GM21528 (cell line): ENCODE measurements around the gene GNA12.

Experiments
- ATAC-seq: cut with Tn5 transposase; IDR thresholded peaks from one replicate; pipeline ENCODE4 v1.9.1; 2021; ENCODE audit warnings: mild to moderate bottlenecking, moderate library complexity; ENCODE audit not compliant: unreplicated experiment, low FRiP score

GNA12 gene

DNA sequence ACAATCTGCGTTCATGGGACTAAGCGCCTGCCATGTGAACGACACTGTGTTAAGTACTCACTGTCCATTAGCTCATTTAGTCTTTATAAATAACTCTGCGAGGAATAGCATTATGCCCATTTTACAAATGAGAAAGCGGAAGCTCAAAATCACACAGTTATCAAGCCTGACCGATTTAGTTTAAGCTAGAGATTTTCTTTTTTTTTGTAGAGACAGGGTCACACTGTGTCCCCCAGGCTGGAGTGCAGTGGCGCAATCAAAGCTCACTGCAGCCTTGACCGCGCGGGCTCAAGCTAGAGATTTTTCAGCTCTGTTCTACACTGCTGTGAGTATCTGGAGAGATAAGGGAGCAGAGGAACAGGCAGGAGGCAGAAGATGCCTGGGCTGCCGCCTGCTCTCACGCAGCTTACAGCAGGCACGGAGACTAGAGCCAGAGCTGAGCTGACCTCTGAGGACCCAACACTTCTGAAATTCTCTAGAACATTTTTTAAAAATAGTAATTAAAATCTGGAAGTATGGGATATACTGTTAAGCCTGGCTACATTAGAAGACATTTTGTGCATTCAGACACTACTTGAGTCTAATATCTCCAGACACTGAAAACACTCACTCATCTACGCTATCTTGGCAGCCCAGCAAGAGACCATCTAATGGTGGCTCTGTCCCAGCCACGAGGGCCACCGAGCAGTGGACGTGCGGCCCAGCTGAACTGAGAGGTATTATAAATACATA, 38.7 kb downstream of the GNA12 start:
- ATAC-seq = no peak

- ATAC-seq = no peak
These were observed 39.8 kb downstream of the GNA12 start for GRCh38 chr7:2804227-2804763.

GRCh38 chr7:2803755-2804154, 40.4 kb downstream of the GNA12 start:
- no peak for ATAC-seq

GRCh38 chr7:2803342-2803692, 40.8 kb downstream of the GNA12 start:
- ATAC-seq = no peak

- ATAC-seq = no peak
These were observed 41.4 kb downstream of the GNA12 start for GRCh38 chr7:2802504-2803341.

DNA sequence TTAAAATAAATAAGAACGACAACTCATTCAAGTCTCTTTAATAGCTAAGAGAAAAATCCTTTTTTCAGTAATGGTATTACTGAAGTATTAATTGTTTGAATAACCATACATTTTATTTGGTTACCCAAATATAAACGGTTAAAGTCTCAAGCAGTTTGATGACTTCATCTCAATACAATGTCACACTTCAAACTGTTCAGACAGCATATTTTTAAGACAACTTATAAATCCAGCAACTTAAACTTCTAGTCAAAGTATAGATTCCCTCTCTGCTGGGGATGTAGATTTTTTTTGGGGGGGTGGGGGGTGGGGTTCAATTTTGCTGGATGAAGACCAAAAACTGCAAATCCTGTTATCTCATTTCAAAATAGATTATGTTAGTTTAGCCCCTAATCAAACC, 42.0 kb downstream of the GNA12 start:
- ATAC-seq = no peak

DNA sequence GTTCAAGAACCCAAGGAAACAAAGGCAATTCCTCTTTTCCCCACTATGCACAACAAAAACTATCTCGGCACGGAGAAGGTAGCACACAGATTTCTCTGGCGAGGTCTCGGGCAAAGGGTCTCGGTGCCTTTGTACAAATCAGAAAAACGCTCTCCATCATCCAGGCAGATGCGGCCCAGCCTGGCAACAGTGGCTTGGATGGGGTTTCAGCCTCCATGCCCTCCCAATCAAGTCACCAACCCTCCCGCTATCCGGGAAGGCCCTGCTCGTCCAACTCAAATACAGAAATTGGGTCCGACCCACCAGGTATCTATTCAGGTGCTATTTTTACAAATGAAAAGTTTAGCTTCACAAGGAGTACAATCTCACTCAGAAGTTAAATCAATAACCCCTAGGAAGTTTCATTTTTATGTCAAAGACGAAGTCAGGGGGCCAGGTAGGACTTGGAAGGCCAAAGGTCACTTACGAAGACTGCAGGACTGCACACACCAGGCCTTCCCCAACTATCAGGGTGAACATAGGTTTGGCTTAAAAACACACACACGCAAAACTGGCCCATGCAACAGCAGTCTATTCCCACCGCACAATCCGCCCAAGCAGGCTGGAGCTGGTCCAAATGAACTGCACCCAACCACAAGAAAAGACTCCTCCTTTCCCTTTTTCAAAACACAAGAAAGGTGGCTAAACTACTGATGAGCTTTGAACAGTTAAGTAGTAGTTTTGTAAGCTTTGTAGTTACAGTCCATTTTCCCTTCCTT, 43.0 kb downstream of the GNA12 start:
- no peak for ATAC-seq

DNA sequence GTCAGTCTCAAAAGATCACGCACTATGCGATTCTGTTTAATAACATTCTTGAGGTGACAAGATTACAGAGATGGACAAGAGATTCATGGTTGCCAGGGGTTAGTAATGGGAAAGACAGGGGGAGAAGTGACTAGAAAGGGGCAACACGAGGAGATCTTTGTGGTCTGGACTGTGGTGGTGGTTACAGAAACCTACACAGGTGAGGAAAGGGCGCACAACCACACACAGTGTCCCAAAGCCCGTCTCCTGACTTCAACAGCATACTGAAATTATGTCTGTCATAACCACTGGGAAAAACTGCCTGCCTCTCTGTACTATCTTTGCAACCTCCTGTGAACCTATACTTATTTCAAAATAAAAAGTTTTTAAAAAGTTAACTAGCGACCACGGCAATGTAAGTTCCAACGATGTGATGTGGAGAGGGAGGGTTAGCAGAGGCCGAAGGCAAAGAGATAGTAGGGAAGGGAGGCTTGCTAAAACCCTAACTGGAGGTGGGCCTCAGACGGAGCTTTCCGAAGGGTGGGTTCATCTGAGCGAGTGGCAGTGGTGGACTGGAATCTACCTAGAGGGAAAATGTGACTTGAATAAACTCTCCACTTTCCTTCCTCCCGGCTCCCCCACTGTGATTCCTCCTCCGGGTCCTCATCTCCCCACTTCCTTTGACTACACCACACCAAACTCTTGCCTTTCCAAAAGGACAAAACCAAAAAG, 43.7 kb downstream of the GNA12 start:
- no peak for ATAC-seq

DNA sequence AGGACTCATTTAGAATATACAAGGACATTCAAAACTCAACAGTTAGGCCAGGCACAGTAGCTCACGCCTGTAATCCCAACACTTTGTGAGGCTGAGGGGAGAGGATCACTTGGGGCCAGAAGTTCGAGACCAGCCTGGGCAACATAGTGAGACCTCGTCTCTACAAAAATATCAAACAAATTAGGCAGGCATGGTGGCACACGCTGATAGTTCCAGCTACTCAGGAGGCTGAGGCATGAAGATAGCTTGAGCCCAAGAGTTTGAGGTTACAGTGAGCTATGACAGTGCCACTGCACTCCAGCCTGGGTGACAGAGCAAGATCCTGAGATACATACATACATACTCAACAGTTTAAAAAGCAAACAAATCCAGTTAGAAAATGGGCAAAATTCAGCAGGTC, 44.9 kb downstream of the GNA12 start:
- no peak for ATAC-seq

DNA sequence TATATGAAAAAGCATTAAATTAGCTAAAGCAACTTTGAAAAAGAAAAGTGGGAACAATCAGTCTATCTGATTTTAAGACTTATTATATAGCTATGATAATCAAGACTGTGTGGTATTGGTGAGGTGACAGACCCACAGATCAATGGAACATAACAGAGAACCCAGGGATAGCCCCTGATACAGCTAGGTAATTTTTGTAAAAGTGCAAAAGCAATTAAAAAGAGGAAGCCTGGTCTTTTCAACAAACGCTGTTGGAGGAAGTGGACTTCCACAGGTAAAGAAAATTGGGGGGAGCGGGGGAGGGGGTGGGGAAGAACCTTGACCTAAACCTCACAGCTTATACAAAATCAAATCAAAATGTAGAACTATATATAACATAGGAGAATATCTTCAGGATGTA, 45.4 kb downstream of the GNA12 start:
- ATAC-seq = no peak

DNA sequence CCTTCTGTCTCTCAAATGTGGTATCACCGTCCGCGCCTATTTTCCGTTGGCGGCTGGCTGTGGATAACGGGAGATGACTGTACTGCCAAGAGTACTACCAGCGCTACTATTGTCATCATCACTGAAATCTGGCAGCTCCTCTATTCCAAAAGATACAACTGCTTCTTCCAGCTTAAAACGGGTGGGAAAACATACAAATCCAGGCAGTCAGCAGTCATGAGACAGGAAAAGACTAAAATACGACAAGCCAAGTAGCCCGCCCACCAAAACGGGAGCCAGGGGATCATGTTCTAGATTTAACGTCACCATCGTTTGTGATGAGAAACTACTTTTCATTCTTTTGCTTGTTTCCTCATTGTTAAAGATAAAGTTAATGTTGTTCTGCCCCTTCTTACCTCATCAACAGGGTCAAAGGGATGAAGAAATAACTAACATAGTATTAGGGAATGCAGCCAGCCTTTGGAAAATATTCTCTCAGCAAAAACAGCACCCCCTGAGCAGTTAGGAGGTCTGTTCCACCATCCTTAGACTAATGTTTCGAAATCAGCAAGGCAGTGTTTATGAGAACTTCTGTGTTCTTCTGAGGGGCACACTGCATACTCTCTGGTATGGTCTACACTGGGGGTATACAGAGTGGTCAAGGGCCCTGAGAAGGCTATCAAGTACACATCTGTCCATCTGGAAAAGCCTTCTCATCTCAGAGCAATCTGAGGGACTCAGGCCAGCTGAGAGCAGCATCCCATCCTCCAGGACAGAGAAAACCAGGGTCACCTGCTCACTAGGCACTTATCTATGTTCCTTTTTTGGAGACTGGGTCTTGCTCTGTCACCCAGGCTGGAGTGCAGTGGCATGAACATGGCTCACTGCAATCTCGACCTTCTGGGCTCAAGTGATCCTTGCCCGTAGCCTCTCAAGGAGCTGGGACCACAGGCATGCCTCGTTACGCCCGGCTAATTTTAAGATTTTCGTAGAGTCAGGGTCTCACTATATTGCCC, 47.5 kb downstream of the GNA12 start:
- ATAC-seq = no peak

DNA sequence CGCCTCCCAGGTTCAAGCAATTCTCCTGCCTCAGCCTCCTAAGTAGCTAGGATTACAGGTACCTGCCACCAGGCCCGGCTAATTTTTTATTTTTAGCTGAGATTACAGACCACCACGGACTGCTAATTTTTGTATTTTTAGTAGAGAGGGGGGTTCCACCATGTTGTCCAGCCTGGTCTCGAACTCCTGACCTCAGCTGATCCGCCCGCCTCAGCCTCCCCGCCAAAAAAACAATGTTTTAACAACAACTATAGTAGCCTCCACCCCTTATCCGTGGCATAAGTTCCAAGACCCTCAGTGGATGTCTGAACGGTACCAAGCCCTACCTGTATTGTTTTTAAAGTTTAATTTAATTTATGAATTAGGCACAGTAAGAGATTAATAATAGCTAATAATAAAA, 48.2 kb downstream of the GNA12 start:
- ATAC-seq = no peak

DNA sequence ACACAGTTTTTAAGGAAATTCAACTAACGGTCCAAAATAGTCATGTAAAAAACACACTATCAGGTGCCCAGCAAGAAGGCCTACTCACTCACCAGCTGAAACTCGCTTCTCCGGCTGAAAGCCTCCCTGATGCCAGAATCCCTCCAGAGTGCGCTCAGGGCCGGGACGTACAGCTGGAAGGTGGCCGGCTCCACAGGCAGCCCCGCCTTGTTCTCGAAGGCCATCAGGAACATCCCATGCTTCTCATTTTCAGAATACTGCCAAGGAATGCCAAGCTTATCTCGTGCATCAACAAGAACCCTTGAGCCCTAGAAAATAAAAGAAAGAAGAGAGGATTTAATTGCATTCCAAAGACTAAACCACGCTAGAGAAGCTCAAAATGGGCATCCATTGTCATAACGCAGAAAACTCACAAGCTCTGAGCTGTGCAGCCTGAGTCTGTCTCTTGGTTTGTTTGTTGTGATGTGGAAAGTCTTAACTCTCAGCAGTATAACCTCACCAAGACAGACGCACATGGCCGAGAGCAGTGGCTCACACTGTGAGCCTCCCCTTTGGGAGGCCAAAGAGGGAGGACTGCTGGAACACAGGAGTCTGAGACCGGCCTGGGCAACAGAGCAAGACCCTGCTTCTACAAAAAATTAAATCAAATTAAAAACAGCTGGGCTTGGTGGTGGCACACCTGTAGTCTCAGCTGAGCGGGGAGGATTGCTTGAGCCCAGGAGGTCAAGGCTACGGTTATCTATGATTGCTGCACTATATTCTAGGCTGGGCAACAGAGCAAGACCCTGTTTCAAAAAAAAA, 49.1 kb downstream of the GNA12 start:
- no peak for ATAC-seq

DNA sequence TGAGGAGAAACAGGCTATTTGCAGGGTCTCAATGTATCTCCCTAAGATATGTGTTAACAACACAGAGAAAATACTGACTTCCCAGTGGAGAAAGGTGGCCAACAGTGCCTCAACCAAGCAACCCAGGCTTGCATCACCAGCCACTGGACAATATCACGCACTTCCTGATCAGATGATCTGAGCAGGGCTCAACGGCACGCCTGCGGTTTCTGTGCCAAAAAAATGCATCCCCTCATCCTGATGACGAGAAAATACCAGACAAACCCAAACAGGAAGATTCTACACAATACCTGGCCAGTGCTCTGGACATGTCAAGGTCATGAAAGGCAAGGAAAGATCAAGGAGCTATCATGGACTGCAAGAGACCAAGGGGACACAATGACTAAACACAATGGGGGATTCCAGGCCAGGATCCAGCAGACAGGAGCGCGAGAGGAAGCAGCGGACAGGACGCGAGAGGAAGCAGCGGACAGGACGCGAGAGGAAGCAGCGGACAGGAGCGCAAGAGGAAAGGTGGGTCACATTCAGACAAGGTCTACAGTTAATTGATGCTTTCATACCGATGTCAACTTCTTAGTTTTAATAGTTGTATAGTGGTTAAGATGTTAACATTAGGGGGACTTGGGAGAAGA, 51.1 kb downstream of the GNA12 start:
- no peak for ATAC-seq

GRCh38 chr7:2792235-2792634, 51.9 kb downstream of the GNA12 start:
- no peak for ATAC-seq

DNA sequence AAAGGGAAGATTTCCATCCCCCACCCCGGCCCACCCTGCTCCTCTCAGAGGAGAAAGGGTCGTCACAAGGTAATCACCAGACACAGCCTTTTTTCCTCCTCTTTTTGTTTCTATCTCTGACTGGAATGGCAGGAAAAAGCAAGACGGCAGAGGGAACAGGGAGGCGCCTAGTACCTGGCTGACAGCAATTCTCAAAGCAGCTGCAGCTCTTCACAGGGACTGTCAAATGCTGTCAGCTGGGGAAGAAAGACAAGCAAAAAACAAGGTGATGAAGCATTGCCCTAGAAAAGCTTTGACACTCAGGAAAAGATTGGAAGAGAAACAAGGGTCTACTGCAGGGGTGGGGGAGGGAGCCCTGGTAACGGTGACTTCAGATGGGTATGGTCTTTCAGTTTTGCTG, 52.7 kb downstream of the GNA12 start:
- no peak for ATAC-seq

GRCh38 chr7:2787251-2787951, 56.7 kb downstream of the GNA12 start:
- ATAC-seq = no peak
